Thoracic aorta (tissue), 2 donors: ENCODE results near the gene BPIFB2. TPM values are rescaled to one million over a fixed set of nuclear protein-coding genes. Genes with fewer than 3 reads are reported as not detected.

ENCODE experiments used
- ATAC-seq: fragments of 150-250 bp; one replicate; pipeline ENCODE4 v1.8.0; 2017; ENCODE audit warnings: low read depth; ENCODE audit not compliant: insufficient number of reproducible peaks, low FRiP score
- DNase-seq: peaks from one replicate; pipeline ENCODE4 v3.0.0-alpha.2; 2020; ENCODE audit warnings: low spot score
- H3K27ac ChIP-seq, 2 donors: fragments of 200-600 bp; sonication (generic); 1 replicate in 1 of 2; 2 replicates in 1 of 2; pipeline ENCODE4 v1.5.1; 2016; ENCODE audit warnings: mild to moderate bottlenecking in 2 of 2, moderate library complexity in 2 of 2
- H3K27me3 ChIP-seq: fragments of 200-600 bp; sonication (generic); replicated peaks from 2 replicates; pipeline ENCODE4 v1.6.0; 2016; ENCODE audit warnings: mild to moderate bottlenecking; ENCODE audit not compliant: insufficient read depth
- H3K36me3 ChIP-seq: fragments of 200-600 bp; sonication (generic); one replicate; pipeline ENCODE4 v1.5.1; 2016
- H3K4me1 ChIP-seq, 2 donors: fragments of 200-600 bp; sonication (generic); 1 replicate in 1 of 2; 2 replicates in 1 of 2; pipeline versions ENCODE4 v1.5.1 to v1.6.0; 2016; ENCODE audit warnings: low read depth in 2 of 2, mild to moderate bottlenecking in 1 of 2; ENCODE audit not compliant: control insufficient read depth in 1 of 2
- H3K4me3 ChIP-seq: fragments of 200-600 bp; sonication (generic); 2 replicates; pipeline ENCODE4 v1.5.1; 2016; ENCODE audit warnings: mild to moderate bottlenecking
- H3K9me3 ChIP-seq: fragments of 200-600 bp; sonication (generic); 2 replicates; pipeline ENCODE4 v1.5.1; 2016
- total RNA-seq, 2 donors: library from RNA; depleted of rRNA; stranded (reverse); fragments of >200 nt; gene quantifications; one replicate each; pipeline versions ENCODE4 v1.1.0 to v1.2.3, GENCODE V29; 2016
- TF ChIP-seq, protein P1 (sequence below): fragments of 200-600 bp; sonication (generic); IDR thresholded peaks from one replicate; pipeline ENCODE4 v1.5.1; 2019; ENCODE audit warnings: antibody characterized with exemption

The BPIFB2 gene
- total RNA-seq, 2 donors from 2014 or later = not detected

DNA sequence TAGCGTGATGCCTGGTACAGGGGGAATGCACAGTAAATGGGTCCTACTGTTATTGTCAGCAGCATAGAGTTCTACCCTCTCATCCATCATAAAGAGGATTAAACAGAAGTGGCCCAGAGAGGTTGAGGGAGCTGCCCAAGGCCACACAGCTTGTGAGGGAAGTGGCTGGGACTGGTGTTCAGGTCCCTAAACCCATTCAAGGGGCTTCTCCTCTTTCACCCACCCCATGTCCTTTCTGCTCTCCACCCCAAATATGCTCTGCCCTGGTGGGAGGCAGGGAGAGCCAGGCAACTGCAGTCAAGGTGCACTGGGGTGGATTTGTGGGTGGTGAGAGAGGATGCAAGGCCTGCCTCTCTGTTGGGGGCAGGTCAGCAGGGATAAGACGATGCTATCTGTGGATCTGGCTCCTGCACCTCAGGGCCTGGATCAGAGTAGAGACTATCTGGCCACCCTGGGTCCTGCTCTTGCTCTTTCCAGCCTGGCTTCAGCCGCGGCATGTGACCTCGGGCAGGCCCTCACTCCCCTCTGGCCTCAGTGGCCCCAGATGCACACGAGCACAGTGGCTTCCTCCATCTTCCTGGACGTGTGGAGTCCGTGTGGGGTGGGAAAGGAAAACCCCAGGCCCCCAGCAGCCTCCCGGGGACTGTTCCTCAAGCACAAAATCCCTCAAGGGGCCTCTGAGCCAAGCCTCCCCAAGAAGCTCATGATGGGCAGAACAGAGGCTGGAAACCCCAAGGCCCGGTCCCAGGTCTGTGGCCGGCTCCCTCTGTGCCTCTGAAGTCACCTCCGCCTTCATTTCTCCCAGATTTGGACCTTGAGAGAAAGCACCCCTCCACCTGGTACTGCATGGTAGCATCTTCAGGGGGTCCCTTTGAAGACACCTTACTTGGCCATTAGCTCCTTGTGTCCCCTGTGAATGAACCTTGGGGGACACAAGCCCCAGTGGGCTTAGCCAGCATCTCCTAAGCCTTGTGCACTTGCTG is 20.6 kb downstream of the BPIFB2 start:
- ATAC-seq (no peak), DNase-seq (no peak)
- Histone ChIP-seq H3K27me3 (no peaks in the 10 kb centered on the region), H3K27ac (no peak overlapping the region), H3K4me1 (no peaks in the 10 kb centered on the region), H3K4me3 (no peak overlapping the region), H3K9me3 (no peaks in the 10 kb centered on the region), H3K36me3 (no peaks in the 10 kb centered on the region)
- TF ChIP-seq, protein P1, sequence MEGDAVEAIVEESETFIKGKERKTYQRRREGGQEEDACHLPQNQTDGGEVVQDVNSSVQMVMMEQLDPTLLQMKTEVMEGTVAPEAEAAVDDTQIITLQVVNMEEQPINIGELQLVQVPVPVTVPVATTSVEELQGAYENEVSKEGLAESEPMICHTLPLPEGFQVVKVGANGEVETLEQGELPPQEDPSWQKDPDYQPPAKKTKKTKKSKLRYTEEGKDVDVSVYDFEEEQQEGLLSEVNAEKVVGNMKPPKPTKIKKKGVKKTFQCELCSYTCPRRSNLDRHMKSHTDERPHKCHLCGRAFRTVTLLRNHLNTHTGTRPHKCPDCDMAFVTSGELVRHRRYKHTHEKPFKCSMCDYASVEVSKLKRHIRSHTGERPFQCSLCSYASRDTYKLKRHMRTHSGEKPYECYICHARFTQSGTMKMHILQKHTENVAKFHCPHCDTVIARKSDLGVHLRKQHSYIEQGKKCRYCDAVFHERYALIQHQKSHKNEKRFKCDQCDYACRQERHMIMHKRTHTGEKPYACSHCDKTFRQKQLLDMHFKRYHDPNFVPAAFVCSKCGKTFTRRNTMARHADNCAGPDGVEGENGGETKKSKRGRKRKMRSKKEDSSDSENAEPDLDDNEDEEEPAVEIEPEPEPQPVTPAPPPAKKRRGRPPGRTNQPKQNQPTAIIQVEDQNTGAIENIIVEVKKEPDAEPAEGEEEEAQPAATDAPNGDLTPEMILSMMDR = no peak

DNA sequence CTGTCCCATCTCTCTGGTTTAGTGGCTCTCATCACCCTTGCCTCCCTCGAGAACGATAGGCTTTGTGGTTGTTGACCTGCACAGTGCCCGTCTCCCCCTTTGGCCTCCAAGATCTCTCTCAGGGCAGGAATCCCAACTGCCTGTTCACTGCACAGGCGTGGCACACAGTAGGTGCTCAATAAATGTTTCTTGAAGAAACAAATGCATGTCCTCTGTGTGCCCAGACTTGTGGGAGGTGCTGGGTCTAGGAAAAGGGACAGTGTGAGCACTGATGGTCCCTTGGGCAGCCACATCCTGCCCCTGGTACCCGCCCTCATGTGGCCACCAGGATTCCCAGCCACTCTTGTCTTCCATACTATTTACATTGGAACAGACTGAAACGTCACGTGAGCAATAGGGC is 21.4 kb downstream of the BPIFB2 start:
- ATAC-seq (no peak), DNase-seq (no peak)
- H3K27me3 ChIP-seq = no peaks in the 10 kb centered on the region
- H3K36me3 ChIP-seq = no peaks in the 10 kb centered on the region
- no peaks in the 10 kb centered on the region for H3K4me1 ChIP-seq
- TF ChIP-seq, protein P1 = no peak
- no peak overlapping the region for H3K4me3 ChIP-seq
- no peak overlapping the region for H3K27ac ChIP-seq
- no peaks in the 10 kb centered on the region for H3K9me3 ChIP-seq

DNA sequence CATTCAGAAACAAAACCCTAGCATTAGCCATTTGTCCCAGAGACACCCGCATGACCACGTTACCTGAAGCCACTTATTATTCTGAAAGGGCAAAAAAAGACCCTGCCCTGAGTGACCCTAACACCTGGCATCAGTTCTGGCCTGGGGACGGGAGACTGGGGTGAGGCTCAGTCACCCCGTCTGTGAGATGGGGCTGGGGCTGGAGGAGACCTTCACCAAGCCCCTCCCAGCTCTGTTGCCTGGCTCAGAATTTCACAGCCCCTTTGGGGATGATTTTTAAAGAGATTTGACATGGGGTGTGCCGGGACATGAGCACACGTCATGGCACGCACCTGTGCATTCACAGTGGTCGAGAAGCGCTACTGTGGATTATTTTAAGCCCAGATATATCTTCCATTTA is 22.6 kb downstream of the BPIFB2 start:
- no peak overlapping the region for H3K27ac ChIP-seq
- TF ChIP-seq, protein P1 = no peak
- H3K4me3 ChIP-seq = no peak overlapping the region
- H3K36me3 ChIP-seq = no peaks in the 10 kb centered on the region
- H3K27me3 ChIP-seq = no peaks in the 10 kb centered on the region
- no peak for ATAC-seq
- DNase-seq = no peak
- H3K4me1 ChIP-seq = no peaks in the 10 kb centered on the region
- no peaks in the 10 kb centered on the region for H3K9me3 ChIP-seq

- TF ChIP-seq, protein P1 = no peak
- DNase-seq (no peak), ATAC-seq (no peak)
- H3K36me3 ChIP-seq = no peaks in the 10 kb centered on the region
- no peaks in the 10 kb centered on the region for H3K9me3 ChIP-seq
- H3K4me1 ChIP-seq = no peaks in the 10 kb centered on the region
- no peak overlapping the region for H3K27ac ChIP-seq
- H3K27me3 ChIP-seq = no peaks in the 10 kb centered on the region
- no peak overlapping the region for H3K4me3 ChIP-seq
These were observed 23.1 kb downstream of the BPIFB2 start for GRCh38 chr20:33030569-33030968.

GRCh38 chr20:33031531-33031930 is 24.0 kb downstream of the BPIFB2 start, which contains the start of gene BPIFB6:
TSS of gene BPIFB6 (plus strand) at chr20:33031648. CDS start at chr20:33031648, 0 bp downstream.
- TF ChIP-seq, protein P1 = no peak
- Histone ChIP-seq H3K4me1 (no peaks in the 10 kb centered on the region), H3K27ac (no peak within 1 kb of the TSS), H3K4me3 (no peak within 1 kb of the TSS), H3K27me3 (no peaks in the 10 kb centered on the region), H3K36me3 (no peaks in the 10 kb centered on the region), H3K9me3 (no peaks in the 10 kb centered on the region)
- ATAC-seq (no peak), DNase-seq (no peak)
